PC-9 (cell line): ENCODE results near the gene SNUPN.

ENCODE experiments used
- CTCF ChIP-seq: fragments of 200-600 bp; sonication (generic); conservative IDR thresholded peaks from 2 replicates; pipeline ENCODE4 v1.6.1; 2017; ENCODE audit warnings: mixed run types, antibody characterized with exemption, mild to moderate bottlenecking, moderate library complexity
- EZH2 ChIP-seq: fragments of 200-600 bp; sonication (generic); IDR thresholded peaks from 2 replicates; pipeline ENCODE4 v1.8.0; 2017; ENCODE audit warnings: antibody characterized with exemption, low read depth

GRCh38 chr15:75596703-75597345 is 28.7 kb downstream of the SNUPN start:
- TF ChIP-seq CTCF (no peak), EZH2 (no peak)
